GM19452 (cell line): ENCODE measurements around the gene IFNA13.
"Not testable (repeated sequence)": the region's sequence is repeated elsewhere in the genome, so short reads cannot be mapped to it uniquely, and the experiment has no call there.

Experiments used
- ATAC-seq: cut with Tn5 transposase; IDR thresholded peaks from one replicate; pipeline ENCODE4 v1.9.1; 2021; ENCODE audit not compliant: unreplicated experiment

IFNA13 gene

DNA sequence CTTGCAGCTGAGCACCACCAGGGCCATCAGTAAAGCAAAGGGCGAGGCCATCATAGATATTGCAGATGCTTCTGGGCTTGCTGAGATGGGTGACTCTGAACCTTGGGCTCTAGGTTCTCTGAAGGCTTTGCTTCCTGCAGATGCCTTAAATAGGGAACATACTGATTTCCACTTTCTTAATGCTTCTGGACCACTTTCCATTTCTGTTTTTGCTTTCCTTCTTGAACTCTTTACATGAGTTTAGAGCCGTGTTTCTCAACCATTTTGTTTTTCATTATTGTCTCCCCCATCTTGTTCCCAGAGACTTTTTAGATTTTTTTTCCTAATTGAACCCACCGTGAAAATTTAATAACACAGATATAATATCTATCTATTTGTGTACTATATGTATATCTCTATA lies at the start of gene IFNA13:
IFNA13 (minus strand) TSS at position 101 of the 400 bp plus-strand sequence; CDS start at position 54, 47 bp downstream.
- no peak for ATAC-seq

DNA sequence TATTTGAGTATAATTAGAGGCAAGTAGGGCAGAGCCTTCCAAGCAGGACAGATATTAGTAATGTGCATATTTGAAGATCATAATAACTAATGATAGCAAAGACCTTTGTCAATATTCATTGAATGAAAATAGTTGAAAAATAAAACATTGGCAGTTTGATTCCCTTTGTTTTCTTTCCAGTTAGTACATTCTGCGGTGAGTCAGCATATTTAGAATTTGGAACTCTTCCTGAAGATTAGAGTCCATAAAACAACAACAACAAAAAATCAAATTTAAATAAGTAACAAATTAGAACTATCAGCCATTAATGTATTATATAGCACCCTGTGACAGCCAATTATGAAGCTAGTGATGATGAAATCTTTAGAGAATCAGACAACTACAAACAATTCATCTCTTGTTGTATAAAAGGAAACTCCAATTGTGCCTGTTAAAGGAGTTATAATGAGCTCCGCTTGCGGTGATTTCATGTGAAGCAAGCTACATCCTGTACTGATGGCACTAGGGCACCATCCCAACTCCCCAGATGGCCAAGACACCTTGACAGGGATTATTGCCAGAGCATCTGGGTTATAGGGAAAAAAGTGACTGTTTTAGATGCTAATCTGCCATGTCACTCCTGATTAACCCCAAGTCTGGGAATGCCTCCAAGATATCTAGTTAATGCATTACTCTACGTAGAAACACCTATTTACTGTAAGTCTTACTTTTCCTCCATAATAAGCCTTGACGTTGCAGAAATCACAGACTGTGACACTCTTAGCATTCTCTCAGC lies 47.8 kb upstream of the IFNA13 start:
- ATAC-seq, result no peak

DNA sequence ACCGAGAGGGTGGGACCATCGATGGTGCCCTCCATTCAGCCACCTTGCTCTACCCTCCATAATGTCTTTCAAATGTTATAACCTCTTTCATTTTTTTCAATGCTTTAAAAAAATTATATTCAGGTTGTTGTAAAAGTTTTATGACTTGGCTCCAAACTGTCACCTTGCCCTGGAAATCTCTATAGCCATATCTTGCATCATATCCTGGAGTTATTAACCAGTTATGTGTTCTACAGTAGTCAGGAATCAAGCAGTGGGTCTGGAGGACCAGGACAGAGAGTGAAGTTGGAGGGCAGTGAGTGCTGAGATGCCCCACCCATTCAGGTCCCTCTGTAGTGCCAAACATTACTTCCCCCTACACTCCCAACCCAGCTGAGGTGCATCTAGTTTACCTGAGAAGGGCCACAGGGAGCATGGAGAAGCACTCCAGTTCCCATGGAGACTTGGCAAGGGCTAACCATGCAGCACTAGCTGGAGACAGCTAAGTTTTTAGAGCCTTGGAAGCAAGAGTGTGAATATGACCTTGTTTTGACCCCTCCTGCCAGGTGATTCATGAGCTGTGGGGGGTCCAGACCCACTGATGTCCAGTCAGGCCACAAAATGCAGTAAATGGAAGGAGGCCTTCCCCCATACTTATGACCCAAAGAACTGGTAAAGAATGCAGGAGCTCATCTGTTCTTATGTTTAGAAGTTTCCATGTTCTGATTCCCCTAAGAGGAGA lies 46.5 kb upstream of the IFNA13 start:
- no peak for ATAC-seq

DNA sequence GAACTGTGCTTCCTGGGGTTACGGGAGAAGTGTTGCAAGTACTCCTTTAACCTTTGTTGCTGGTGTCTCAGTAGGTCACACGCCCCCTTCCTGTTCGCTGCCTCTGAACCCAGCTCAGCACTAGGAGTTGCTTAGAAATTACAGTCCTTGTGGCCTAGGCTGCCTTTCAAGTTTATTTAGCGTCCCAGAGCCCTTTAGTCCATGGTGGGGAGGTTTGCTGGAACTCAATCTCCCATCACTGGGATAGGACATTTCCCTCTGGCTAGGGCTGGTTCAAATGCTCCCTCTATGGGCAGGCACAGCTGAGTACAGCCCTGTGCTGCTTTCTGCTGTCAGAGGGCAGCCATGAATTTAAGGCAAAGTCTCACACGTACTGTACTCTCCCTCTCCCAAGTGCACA lies 45.8 kb upstream of the IFNA13 start:
- no peak for ATAC-seq

DNA sequence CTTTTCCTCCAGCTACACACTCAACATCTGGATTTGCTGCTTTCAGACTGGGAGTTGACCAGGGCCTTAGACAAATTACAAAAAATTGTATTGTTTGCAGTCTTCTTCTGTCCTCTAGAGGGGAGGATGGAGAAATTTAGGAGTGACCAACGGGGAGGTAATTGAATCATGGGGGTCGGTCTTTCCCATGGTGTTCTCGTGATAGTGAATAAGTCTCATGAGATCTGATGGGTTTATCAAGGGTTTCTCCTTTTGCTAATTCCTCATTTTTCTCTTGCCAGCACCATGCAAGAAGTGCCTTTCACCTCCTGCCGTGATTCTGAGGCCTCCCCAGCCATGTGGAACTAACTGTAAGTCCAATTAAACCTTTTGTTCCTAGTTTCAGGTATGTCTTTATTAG lies 45.3 kb upstream of the IFNA13 start:
- no peak for ATAC-seq

DNA sequence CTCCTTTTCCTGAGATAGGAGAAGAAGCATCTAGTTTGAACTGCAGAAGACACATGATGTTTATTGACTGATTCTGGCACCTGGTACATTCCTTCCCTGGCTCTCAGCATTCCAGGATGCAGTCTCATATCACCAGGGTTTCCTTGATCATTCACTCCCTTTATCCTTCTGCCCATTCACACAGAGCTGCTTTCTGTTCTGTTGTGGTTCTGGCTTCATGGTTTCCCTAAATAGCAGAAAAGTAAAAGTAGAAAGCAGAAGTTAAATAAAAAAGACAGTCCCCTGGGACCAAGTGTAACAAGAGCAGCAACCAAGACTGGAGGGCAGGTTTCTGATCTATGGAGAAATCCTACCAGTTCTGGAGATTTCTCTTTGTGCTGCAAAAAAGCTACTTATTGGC lies 44.2 kb upstream of the IFNA13 start:
- no peak for ATAC-seq

DNA sequence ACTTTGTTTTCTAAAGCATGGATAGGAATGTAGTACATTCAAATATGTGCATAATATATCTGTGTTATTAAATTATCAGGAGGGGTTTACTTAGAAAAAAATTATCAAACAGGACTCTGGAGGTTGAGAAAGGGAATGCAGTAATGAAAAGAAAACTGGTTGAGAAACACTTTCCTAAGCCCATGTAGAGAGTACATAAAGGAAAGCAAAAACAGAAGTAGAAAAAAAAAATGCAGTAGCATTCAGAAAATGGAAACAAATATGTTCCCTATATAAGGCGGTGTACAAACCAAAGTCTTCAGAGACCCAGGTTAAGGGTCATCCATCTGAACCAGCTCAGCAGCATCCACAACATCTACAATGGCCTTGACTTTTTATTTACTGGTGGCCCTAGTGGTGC lies 41.0 kb upstream of the IFNA13 start, which contains the start of gene IFNA8:
IFNA8 (plus strand) TSS at position 301 of the 400 bp plus-strand sequence; CDS start at position 361, 60 bp downstream.
- no peak for ATAC-seq

DNA sequence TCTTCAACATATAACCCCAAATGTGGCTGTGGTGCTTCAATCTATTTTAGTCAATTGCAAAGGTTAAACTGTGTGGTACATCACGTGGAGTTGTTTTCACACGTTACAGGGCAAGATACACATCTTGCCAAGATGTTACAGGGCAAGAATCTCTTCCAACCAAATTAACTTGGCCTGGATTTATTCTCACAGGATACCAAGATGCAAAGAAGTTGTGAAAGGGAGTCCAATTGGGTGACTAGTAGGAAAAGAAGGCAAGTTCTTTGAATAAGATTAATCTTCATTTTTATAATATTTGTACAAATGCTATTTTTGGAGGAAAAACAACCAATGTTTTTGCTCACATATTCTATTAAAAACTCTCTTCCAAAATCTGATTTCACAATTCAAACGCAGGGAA lies 36.3 kb upstream of the IFNA13 start:
- ATAC-seq, result no peak

DNA sequence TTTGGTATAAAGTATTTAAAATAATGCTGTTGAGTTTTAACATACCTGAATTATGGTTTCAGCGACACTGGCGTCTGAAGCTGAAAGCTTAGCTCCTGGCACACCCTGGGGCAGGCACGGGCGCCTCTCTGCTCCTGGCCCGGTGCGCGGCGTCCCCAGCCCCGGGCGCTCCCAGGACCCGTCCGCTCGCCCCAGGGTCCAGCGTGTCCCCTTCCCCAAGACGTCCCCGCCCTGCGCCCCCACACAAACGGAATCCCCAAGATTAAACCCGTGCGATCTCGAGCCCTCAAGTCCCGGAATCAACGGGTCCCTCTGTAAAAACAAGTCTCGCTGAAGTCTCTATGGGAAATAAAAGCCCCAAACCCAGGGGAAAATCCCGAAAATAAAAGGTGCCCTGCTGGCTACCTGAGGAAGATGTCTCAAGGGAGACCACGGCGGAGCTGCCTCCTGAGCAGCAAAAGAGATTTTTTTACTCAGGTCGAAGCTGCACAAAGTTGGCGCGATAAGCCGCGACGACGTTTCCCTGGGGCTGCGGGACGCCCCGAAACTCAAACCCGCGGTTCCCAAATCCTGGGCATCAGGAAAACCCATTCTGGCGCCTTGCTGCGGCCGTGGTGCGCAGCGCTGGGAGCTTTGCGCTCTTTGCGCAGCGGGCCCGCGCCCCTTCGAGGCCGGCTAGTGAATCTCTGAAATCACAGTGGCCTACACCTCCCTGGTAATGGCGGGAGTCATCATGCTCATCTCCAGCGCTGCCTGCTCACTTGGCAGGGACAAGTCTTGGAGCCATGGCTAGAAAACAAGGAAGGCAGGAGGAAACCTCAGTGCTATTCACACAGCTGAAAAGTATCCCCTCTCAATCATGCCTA lies 34.8 kb upstream of the IFNA13 start:
- ATAC-seq, result peak; percentile 46

DNA sequence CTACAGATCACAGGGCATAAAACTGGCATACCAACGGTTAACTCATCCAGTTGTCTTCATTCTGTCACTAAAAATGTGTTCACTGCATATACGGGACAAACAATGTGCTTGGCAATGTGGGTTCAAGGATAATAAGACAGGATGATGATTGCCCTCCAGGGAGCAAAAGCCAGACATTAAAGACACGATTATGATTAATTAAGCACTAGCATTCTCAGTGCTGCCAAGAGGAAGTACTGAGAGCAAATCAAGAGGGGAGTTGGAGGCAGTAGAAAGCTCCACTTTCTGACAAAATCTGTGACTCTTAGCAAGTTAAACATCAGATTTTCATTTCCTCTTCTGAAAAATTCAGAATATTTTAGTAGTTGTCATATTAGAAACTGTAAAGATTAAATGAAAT lies 32.1 kb upstream of the IFNA13 start:
- no peak for ATAC-seq

DNA sequence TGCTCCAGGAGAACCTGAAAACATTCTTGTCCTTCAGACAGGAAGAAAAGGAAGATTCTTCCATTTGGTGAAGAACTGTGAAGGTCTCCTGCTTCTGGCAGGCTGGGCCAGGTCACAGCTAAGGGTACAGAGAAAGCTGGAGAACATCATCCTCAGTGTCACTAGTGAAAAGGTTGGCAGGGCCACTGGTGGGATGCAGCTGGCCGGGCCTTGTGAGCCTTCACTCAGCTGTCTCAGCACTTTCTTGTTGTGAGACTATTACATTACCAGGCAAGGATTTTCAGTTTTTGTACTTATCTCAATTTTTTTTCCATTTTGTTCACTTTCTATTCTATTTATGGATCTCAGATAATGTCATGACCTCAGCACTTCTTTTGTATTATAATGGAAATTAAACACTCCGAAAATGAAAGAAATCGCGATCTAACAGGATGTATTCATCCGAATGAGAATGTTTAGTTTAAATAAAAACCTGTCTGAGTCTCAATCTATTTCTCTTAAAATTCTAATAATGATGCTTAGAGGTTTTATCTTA lies 31.2 kb upstream of the IFNA13 start:
- ATAC-seq, result no peak

DNA sequence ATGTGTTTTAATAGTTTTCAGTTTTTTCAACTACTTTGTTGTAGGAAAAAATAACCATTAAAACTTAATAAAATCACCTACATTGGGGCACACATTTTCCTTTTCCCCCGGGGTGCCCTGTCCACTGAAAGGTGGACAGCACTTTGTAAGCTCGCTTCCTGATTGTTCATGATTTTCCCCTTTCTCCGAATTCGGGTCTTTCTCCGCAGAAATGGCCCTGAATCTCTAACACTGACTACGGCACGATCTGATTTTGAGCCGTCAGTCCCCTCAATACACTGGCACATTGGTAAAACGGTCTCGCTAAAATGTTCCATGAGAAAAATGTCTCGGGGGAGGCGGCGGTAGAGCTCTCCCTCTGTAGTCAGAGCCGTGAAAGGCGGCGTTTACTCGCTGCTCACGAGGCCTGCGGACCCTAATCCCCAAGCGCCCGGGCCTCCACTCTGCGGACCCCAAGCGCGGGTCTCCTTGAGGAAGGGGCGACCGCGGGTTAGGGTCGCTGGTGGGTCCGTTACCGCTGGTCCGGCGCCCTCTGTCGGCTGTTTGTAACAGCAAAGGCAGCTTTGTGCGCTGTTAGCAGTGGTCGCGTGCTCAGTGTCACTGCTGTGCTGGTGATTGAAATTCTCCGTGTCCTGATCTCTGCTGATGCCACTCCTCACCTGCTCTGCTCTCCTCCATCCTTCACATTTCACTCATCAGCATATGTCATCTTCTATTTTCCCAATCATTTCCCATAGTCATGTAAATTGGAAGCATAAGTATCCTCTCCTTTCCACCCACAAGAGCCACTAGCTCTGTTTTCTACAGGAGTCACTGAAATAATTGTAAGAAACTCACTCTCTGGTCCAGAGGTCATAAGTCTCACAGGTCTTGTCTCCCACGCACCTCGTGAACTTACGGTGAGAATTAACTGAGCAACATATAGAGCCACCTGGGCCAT lies 28.2 kb upstream of the IFNA13 start:
- peak; percentile 68 for ATAC-seq

DNA sequence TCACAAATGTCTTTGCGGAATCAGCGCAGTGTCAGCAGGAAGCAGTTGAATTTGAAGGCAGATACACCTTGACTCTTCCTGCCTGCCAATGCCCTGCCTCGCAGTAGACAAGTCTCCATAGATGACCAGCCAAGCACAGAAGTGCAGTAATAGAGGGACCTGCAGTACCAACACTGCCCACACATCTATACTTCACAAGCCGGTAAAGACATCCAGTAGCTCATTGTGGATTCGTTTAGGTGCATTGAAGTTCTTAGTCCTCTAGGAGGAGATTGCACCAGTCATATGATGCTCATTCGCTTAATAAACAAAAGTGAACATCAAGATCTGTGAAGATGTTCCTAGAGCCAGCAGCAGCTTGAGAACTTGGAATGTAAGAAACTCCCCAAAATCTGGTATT lies 24.4 kb upstream of the IFNA13 start:
- peak; percentile 87 for ATAC-seq

DNA sequence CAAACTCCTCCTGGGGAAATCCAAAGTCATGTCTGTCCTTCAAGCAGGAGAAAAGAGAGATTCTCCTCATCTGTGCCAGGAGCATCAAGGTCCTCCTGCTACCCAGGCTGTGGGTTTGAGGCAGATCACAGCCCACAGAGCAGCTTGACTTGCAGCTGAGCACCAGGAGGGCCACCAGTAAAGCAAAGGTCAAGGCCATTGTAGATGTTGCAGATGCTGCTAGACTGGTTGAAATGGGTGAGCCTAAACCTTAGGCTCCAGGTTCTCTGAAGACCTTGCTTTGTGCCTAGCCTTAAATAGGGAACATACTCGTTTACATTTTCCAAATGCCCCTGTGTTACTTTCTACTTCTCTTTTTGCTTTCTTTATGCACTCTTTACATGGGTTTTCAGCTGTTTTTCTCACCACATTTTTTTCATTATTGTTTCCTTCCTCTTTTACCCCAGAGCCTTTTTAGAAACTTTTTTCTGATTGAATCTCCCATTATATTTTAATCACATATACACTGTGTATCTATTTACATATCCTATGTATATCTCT lies 17.3 kb upstream of the IFNA13 start, which contains the start of gene IFNA2:
IFNA2 (minus strand) TSS at position 268 of the 540 bp plus-strand sequence; CDS start at position 199, 69 bp downstream.
- no peak for ATAC-seq

DNA sequence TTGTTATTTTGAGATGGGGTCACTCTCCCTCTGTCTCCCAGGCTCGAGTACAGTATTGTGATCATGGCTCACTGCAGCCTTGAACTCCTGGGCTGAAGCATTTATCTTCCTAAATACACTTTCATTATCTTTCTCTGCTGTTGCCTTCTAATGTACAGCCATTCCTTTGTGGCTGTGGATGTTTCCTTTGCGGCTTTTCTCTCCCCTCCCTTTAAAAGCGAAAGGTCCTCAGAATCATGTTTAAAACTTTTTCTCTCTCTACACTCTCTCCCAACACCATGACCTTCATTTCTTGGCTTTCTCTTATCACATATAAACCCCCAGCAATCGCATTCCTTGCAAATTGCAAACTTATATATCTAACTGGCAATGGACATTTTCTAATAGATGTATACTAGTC lies 15.8 kb upstream of the IFNA13 start:
- no peak for ATAC-seq

DNA sequence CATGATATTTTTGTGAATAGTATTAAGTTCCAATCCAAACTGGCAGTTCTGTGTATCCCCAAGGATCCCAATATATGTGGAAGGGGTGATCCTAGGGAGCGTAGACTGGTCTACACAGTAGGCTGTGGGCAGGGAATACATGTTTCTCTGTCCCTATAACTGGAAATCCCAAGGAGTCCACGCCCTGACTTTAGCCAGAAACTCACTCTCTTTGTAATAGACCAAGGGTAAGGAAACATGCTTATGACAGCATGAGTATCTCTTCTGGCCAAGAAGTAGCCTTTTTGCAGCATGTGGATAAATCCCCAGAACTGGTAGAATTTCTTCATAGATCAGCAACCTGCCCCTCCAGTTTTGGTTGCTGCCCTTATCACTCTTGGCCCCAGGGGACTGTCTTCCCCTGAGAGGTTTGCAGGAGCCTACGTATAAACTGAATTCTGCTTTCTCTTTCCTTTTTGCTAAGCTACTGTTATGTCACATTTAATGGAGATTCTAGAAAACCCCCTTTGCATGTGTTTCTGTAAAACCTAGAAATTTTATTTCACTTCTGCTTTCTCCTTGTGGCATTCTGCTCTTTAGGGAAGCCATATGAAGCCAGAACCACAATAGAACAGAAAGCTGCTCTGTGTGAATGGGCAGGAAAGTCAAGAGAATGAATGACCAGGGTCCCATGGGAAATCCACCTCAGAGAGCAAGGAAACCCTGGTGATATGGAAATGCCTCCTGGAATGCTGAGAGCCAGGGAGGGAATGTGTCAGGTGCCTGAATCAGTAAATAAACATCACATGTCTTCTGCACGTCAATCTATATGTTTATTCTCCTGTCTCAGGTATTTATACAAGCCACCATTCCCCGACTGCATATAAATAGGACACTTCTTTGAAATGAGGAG lies 13.8 kb upstream of the IFNA13 start:
- ATAC-seq, result peak; percentile 97

DNA sequence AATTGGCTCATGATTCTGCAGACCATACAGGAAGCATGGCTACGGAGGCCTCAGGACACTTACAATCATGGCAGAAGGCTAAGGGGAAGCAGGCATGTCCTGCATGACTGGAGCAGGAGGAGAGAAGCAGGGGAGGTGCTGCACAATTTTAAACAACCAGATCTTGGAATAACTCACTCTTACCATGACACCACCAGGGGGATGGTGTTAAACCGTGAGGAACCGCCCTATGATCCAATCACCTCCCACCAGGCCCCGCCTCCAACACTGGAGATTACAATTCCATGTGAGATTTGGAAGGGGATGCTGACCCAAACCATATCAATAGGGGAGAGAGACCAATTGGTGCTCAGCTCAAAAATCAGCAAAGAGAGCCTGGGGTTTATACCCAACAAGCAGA lies 3.6 kb upstream of the IFNA13 start:
- not testable (repeated sequence) for ATAC-seq

DNA sequence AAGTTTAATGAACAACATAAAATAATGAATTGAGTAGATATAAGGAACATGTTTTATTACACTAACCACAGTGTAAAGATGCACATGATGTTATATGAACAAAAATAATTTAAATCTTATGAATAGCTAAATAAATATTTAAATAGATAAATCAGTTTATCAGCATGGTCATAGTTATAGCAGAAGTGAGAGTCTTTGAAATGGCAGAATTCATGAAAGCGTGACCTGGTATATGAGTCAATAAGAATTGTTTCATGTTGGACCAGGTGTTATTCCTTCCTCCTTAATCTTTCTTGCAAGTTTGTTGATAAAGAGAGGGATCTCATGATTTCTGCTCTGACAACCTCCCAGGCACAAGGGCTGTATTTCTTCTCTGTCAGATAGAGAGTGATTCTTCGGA lies 688 bp downstream of the IFNA13 start:
- ATAC-seq, result peak; percentile 87

DNA sequence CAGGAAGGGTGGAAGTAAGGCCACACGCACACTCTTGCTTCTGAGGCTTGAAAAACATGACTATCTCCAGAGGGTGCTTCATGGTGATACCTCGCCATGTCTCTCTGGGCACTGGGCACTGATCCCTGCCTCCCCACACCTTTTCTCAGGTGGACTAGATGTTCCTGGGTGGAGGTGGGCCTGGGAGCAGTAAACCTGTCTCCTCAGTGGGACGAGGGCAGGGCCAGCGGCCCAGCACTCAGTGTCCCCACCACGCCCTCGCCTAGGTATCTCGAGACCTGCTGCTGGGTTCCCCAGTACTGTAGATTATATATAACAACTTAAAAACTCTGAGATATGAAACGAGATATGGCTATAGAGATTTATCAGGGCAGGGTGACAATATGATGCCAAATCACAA lies 5.6 kb downstream of the IFNA13 start:
- no peak for ATAC-seq
